Measurements from ENCODE around the gene ACVR1.

Gene ACVR1

GRCh38 chr2:157876066-157876785 lies at the start of gene ACVR1:
ACVR1 (minus strand) TSS chr2:157876330; CDS start chr2:157799493, 76,837 bp downstream.
- peak; percentile 63 to 65 for DNase-seq

GRCh38 chr2:157925071-157925470 lies 48.9 kb upstream of the ACVR1 start:
- no peak for DNase-seq

- DNase-seq, result no peak
Observed at GRCh38 chr2:157923598-157924217, 47.6 kb upstream of the ACVR1 start.

GRCh38 chr2:157922815-157923214 lies 46.7 kb upstream of the ACVR1 start:
- no peak for DNase-seq

- no peak for DNase-seq
Observed at GRCh38 chr2:157922336-157922735, 46.2 kb upstream of the ACVR1 start.

DNA sequence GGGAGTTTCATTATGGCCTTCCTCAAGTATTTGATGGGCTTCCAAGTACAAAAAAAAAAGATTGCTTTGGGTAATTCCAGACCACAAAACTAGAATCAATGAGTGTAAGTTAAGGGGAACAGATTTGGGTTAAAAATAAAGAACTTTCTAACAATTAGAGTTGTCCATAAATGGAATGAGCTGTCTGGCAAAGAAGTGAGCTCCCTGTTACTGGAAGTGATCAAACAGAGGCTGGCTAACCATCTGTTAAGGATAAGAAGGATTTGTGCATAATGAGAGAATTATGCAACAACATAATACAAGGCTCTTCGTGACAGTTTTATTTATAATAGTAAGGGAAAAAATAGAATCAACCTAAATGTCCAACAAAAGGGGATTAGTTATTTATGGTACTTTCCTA lies 44.6 kb upstream of the ACVR1 start:
- DNase-seq, result no peak

GRCh38 chr2:157919181-157919580 lies 43.1 kb upstream of the ACVR1 start:
- no peak for DNase-seq

- DNase-seq, result no peak
Observed at GRCh38 chr2:157918319-157918718, 42.2 kb upstream of the ACVR1 start.

DNA sequence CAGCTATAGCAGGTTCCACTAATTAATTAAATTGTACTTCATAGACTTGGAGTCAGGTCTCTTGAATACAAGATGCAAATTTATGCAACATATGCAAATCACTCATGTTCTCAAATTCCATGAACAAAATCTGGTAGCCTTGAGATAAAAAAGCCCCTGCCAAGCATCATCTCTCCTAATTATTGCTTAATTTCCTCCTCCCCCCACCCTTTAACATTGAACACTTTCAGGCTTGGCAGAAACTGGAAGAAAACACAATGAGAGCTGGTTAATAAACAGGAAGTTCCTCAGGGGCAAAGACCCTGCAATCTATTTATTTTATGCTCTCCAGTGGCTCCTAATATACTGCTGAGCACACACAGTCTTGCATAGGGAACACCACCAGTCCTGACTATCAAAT lies 35.6 kb upstream of the ACVR1 start:
- no peak for DNase-seq

DNA sequence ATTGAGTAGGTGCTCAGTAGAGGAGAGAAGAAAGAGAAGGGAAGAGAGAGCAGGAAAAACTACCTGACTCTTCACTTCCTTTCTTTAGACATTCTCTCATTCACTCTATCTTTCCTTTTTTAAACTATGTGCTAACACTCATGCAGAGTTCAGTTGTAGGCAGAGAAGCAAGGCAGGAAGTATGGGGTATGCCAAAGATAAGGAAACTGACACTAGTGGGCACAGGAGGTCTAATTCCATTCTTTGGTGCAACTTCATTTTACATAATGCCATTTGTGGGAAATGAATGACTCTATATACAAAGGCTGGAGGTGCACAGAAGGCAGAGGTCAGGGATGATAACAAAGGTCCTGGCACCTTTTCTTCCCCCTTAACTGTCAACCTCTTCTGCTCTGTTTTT lies 35.1 kb upstream of the ACVR1 start:
- DNase-seq, result no peak

DNA sequence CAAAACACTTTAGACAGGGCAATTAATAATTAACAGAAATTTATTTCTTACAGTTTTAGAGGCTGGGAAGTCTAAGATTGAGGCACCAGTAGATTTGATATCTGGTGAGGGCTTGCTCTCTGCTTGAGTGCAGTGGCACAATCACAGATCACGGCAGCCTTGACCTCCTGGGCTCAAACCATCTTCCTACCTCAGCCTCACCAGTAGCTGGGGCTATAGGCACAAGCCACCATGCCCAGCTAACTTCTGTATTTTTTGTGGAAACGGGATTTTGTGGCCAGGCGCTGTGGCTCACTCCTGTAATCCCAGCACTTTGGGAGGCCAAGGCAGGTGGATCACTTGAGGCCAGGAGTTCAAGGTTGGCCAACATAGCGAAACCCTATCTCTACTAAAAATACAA lies 29.0 kb upstream of the ACVR1 start:
- no peak for DNase-seq

- DNase-seq, result no peak
Observed at GRCh38 chr2:157903626-157904025, 27.5 kb upstream of the ACVR1 start.

- DNase-seq, result no peak
Observed at GRCh38 chr2:157903151-157903550, 27.0 kb upstream of the ACVR1 start.

GRCh38 chr2:157902692-157903091 lies 26.6 kb upstream of the ACVR1 start:
- DNase-seq, result no peak

DNA sequence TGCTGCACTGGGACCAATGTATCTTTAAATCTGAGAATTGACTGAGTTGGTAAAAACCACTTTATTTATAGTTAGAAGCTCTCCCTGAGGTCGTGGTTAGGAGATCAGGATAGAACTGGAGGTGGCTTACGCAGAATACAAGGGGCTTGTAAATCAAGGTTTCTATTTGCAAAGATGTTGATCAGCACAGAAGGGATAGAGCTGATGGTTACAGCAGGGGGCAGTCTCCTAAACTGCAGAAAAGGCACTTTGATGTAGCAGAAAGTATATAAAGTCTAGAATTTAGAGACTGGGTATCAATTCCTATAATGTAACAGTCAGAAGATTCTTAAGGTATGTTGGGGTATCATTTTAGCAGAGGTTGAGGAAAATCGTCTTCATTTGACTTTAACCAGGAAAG lies 25.2 kb upstream of the ACVR1 start:
- no peak for DNase-seq

DNA sequence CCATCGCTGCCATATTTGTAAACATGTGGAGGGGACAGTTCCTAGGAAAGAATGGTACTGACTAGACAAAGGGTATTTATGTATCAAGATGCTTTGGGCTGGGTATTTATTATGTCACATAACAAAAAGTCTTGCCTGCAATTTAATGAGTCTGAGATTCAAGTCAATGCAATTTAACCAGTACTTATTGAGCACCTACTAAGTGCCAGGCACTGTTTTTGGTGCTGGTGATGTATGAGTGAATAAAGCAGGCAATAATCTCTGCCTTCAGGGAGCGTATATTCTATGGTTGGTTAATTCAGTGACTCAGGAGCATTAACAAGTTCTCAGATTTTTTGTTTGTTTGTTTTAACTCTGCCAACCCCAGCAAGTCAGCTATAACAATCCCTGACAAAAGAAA lies 24.6 kb upstream of the ACVR1 start:
- no peak for DNase-seq

- DNase-seq, result no peak
Observed at GRCh38 chr2:157900203-157900602, 24.1 kb upstream of the ACVR1 start.

GRCh38 chr2:157899125-157899839 lies 23.2 kb upstream of the ACVR1 start:
- DNase-seq, result no peak

- DNase-seq, result no peak
Observed at GRCh38 chr2:157898591-157898996, 22.5 kb upstream of the ACVR1 start.

DNA sequence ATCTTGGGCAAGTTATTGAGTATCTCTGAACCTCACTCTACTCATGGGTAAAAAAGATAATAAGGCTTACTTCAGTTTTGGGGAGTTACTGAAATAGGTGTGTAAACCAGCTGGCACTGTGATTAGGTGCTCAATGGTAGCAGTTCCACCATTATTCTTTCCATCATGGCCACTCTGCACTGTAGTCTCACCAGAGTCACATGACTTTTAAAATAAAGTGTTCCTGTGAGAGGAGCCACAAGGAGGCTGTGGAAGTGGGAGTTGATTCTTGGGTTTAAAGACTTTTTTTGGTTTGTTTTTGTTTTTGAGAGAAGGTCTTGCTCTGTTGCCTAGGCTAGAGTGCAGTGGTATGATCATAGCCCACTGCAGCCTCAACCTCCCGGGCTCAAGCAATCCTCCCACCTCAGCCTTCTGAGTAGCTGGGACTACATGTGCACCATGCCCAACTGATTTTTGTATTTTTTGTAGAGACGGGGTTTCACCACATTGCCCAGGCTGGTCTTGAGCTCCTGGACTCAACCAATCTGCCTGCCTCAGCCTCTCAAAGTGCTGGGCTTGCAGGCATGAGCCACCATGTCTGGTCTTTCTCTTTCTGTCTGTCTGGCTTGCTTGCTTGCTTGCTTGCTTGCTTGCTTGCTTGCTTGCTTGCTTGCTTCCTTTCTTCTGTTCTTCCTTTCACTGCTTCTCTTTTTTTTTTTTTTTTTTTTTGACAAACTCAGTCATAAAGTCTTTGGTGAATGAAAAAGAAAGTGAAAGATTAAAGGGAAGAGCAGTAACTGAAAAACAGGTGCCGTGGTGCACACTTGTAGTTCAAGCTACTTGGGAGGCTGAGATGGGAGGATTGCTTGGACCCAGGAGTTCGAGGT lies 21.2 kb upstream of the ACVR1 start:
- no peak for DNase-seq

GRCh38 chr2:157895531-157895930 lies 19.4 kb upstream of the ACVR1 start:
- no peak for DNase-seq

GRCh38 chr2:157894694-157895435 lies 18.7 kb upstream of the ACVR1 start:
- DNase-seq, result no peak
